HEK293 (cell line): ENCODE data around the gene MEFV.
A peak's percentile ranks its signal among the peaks of the same experiment; 100 is the strongest.

Experiments
- CTCF ChIA-PET: fragments of 350-600 bp; formaldehyde crosslinking; extraction: SDS; loops from one replicate; lab custom pipeline; 2021; ENCODE audit warnings: antibody characterized with exemption; lab: Yijun Ruan, JAX
- POLR2A ChIA-PET: fragments of 300-600 bp; formaldehyde crosslinking; extraction: SDS; loops from one replicate; lab custom pipeline; 2020; ENCODE audit warnings: antibody characterized with exemption, inconsistent platforms; lab: Yijun Ruan, JAX
- H3K27ac ChIP-seq: fragments of 200-500 bp; sonication (Bioruptor generic); 2 replicates; pipeline ENCODE4 v1.5.1; 2014; ENCODE audit warnings: low read depth, low read length, control low read depth, inconsistent platforms; ENCODE audit errors: extremely low read depth
- H3K36me3 ChIP-seq, 2 experiments: fragments of 200-500 bp in 1 of 2; sonication (Bioruptor generic) in 1 of 2; 1 replicate in 1 of 2; 2 replicates in 1 of 2; pipeline ENCODE4 v1.5.1; 2014 to 2017; ENCODE audit warnings: inconsistent platforms in 2 of 2, low read length in 2 of 2; ENCODE audit not compliant: control insufficient read depth in 2 of 2, insufficient read depth in 1 of 2
- H3K4me1 ChIP-seq: fragments of 200-500 bp; sonication (Bioruptor generic); 2 replicates; pipeline ENCODE4 v1.5.1; 2014; ENCODE audit warnings: mild to moderate bottlenecking, low read length, inconsistent platforms; ENCODE audit not compliant: control insufficient read depth, insufficient read depth
- H3K4me3 ChIP-seq: 2 replicates; pipeline ENCODE4 v1.5.1; 2011; ENCODE audit warnings: low read depth, mild to moderate bottlenecking, control low read depth, low read length, moderate library complexity
- H3K9me3 ChIP-seq: fragments of 200-500 bp; sonication (Bioruptor generic); 2 replicates; pipeline ENCODE4 v1.5.1; 2014; ENCODE audit warnings: low read depth, low read length, inconsistent platforms; ENCODE audit not compliant: control insufficient read depth, insufficient read depth
- GLI4 ChIP-seq: fragments of 450-650 bp; formaldehyde crosslinking; IDR thresholded peaks from 2 replicates; pipeline ENCODE4 v1.5.1; 2016; ENCODE audit warnings: missing biosample characterization, missing genetic modification characterization
- REPIN1 ChIP-seq: fragments of 450-650 bp; formaldehyde crosslinking; IDR thresholded peaks from 2 replicates; pipeline ENCODE4 v1.5.1; 2017; ENCODE audit warnings: missing biosample characterization, missing genetic modification characterization, low read depth
- SCRT1 ChIP-seq: fragments of 450-650 bp; formaldehyde crosslinking; IDR thresholded peaks from 2 replicates; pipeline ENCODE4 v1.5.1; 2016; ENCODE audit warnings: missing biosample characterization, missing genetic modification characterization, borderline replicate concordance
- SCRT2 ChIP-seq: fragments of 450-650 bp; formaldehyde crosslinking; IDR thresholded peaks from 2 replicates; pipeline ENCODE4 v1.5.1; 2016; ENCODE audit warnings: missing biosample characterization, missing genetic modification characterization
- SETDB1 ChIP-seq: IDR thresholded peaks from one replicate; pipeline ENCODE4 v1.6.1; 2017; ENCODE audit warnings: mild to moderate bottlenecking, low read length, moderate library complexity, mixed read lengths; ENCODE audit not compliant: insufficient read length
- SP3 ChIP-seq: fragments of 450-650 bp; formaldehyde crosslinking; IDR thresholded peaks from 2 replicates; pipeline ENCODE4 v1.5.1; 2016; ENCODE audit warnings: missing biosample characterization, missing genetic modification characterization
- ZBTB44 ChIP-seq: fragments of 450-650 bp; IDR thresholded peaks from 2 replicates; pipeline ENCODE4 v1.5.1; 2018; ENCODE audit warnings: missing biosample characterization, mild to moderate bottlenecking, missing genetic modification characterization
- ZNF138 ChIP-seq: fragments of 450-650 bp; formaldehyde crosslinking; IDR thresholded peaks from 2 replicates; pipeline ENCODE4 v1.5.1; 2016; ENCODE audit warnings: missing biosample characterization, missing genetic modification characterization, borderline replicate concordance
- ZNF18 ChIP-seq: fragments of 450-650 bp; formaldehyde crosslinking; IDR thresholded peaks from 2 replicates; pipeline ENCODE4 v1.5.1; 2016; ENCODE audit warnings: missing biosample characterization, missing genetic modification characterization
- ZNF274 ChIP-seq, 2 experiments: fragments of 200-500 bp in 1 of 2; fragments of 450-650 bp in 1 of 2; sonication (Bioruptor generic) in 1 of 2; formaldehyde crosslinking in 1 of 2; IDR thresholded peaks; 2 replicates each; pipeline versions ENCODE4 v1.5.1 to v1.6.1; 2014 to 2016; ENCODE audit warnings: borderline replicate concordance in 1 of 2, inconsistent platforms in 1 of 2, low read length in 1 of 2, missing biosample characterization in 1 of 2, missing genetic modification characterization in 1 of 2
- ZNF37A ChIP-seq: fragments of 450-650 bp; IDR thresholded peaks from 2 replicates; pipeline ENCODE4 v1.5.1; 2018; ENCODE audit warnings: missing biosample characterization, missing genetic modification characterization
- ZNF391 ChIP-seq: fragments of 450-650 bp; formaldehyde crosslinking; IDR thresholded peaks from 2 replicates; pipeline ENCODE4 v1.5.1; 2016; ENCODE audit warnings: low read depth, missing biosample characterization, missing genetic modification characterization, borderline replicate concordance
- ZNF529 ChIP-seq: fragments of 450-650 bp; formaldehyde crosslinking; IDR thresholded peaks from 2 replicates; pipeline ENCODE4 v1.5.1; 2017; ENCODE audit warnings: missing genetic modification characterization, missing biosample characterization; ENCODE audit not compliant: insufficient replicate concordance
- ZNF530 ChIP-seq: fragments of 450-650 bp; formaldehyde crosslinking; IDR thresholded peaks from 2 replicates; pipeline ENCODE4 v1.5.1; 2016; ENCODE audit warnings: low read depth, missing biosample characterization, missing genetic modification characterization
- ZNF561 ChIP-seq: fragments of 450-650 bp; IDR thresholded peaks from 2 replicates; pipeline ENCODE4 v1.5.1; 2018; ENCODE audit warnings: missing biosample characterization, missing genetic modification characterization, borderline replicate concordance
- ZNF585B ChIP-seq: fragments of 450-650 bp; formaldehyde crosslinking; IDR thresholded peaks from 2 replicates; pipeline ENCODE4 v1.5.1; 2016; ENCODE audit warnings: missing biosample characterization, missing genetic modification characterization
- ZNF596 ChIP-seq: fragments of 450-650 bp; IDR thresholded peaks from 2 replicates; pipeline ENCODE4 v1.5.0; 2018; ENCODE audit warnings: missing biosample characterization, mild to moderate bottlenecking, missing genetic modification characterization, moderate library complexity
- ZNF624 ChIP-seq: fragments of 450-650 bp; formaldehyde crosslinking; IDR thresholded peaks from 2 replicates; pipeline ENCODE4 v1.5.1; 2017; ENCODE audit warnings: missing biosample characterization, missing genetic modification characterization
- ZNF660 ChIP-seq: fragments of 450-650 bp; IDR thresholded peaks from 2 replicates; pipeline ENCODE4 v1.5.1; 2018; ENCODE audit warnings: missing biosample characterization, mild to moderate bottlenecking, missing genetic modification characterization
- ZNF692 ChIP-seq: fragments of 450-650 bp; formaldehyde crosslinking; IDR thresholded peaks from 2 replicates; pipeline ENCODE4 v1.5.1; 2016; ENCODE audit warnings: missing biosample characterization, missing genetic modification characterization
- ZNF830 ChIP-seq: fragments of 450-650 bp; IDR thresholded peaks from 2 replicates; pipeline ENCODE4 v1.5.0; 2018; ENCODE audit warnings: missing biosample characterization, missing genetic modification characterization, low read depth, mild to moderate bottlenecking, moderate library complexity

MEFV gene

GRCh38 chr16:3289998-3290673 lies 33.7 kb upstream of the MEFV start:
- H3K27ac ChIP-seq: no peak overlapping the region
- POLR2A ChIA-PET: no interaction called here
- no peaks in the 10 kb centered on the region for H3K4me1 ChIP-seq
- no peak overlapping the region for H3K4me3 ChIP-seq
- H3K9me3 ChIP-seq: no peaks in the 10 kb centered on the region
- peaks cover 3 to 87% of the 10 kb centered on the region in 2 experiments; a peak in 2 of 3 replicates for H3K36me3 ChIP-seq
- CTCF ChIA-PET: no interaction called here
- TF ChIP-seq ZNF830: no peak
- no peak for TF ChIP-seq ZNF692 (tag by site-specific recombination)
- no peak for TF ChIP-seq ZNF530 (tag by site-specific recombination)
- no peak for TF ChIP-seq ZNF138 (tag by site-specific recombination)
- no peak for TF ChIP-seq ZNF274 (IDR thresholded peaks at IDR 0.05; ENCODE audit: low read length)
- peak; percentile 95 for TF ChIP-seq ZNF274 (tag by site-specific recombination; IDR thresholded peaks at IDR 0.05; ENCODE audit: borderline replicate concordance)
- 0 out of 2 replicates have a peak, but pooled peaks have one; percentile 20 for TF ChIP-seq ZNF18
- TF ChIP-seq SETDB1: peak; percentile 98

- Histone ChIP-seq H3K4me1 (no peaks in the 10 kb centered on the region), H3K9me3 (no peaks in the 10 kb centered on the region), H3K36me3 (peaks cover 0 to 60% of the 10 kb centered on the region in 2 experiments; a peak in 2 of 3 replicates), H3K4me3 (peak overlapping the region; percentile 74), H3K27ac (no peak overlapping the region)
- peak; percentile 92 for TF ChIP-seq SCRT2 (tag by site-specific recombination)
- 0 out of 2 replicates have a peak, but pooled peaks have one; percentile 38 for TF ChIP-seq SCRT1 (tag by site-specific recombination)
- TF ChIP-seq ZBTB44 (tag by site-specific recombination): no peak
- TF ChIP-seq SP3 (tag by site-specific recombination): 0 out of 2 replicates have a peak, but pooled peaks have one; percentile 19
- ChIA-PET POLR2A (interaction anchor here (0.9 kb wide), 1 partner anchor 159 kb away, joined by 3 read pairs; no protein-coding TSS in a partner anchor), CTCF (interaction anchor here (5.6 kb wide), 1 partner anchor 18 kb away, joined by 35 read pairs; no protein-coding TSS in a partner anchor)
Measured at GRCh38 chr16:3285131-3285530, 28.7 kb upstream of the MEFV start.

GRCh38 chr16:3283543-3284447 lies 27.4 kb upstream of the MEFV start:
- Histone ChIP-seq H3K27ac (peak overlapping the region; percentile 94; the same call in 1 of the 2 replicates), H3K4me3 (peak overlapping the region; percentile 74), H3K36me3 (peaks cover 0 to 47% of the 10 kb centered on the region in 2 experiments; a peak in 2 of 3 replicates), H3K9me3 (no peaks in the 10 kb centered on the region), H3K4me1 (no peaks in the 10 kb centered on the region)
- ChIA-PET CTCF (interaction anchor here (0.6 to 5.6 kb wide), 3 partner anchors 13 to 100 kb away, joined by 3 to 35 read pairs (median 3); no protein-coding TSS in a partner anchor), POLR2A (interaction anchor here (0.7 to 3.0 kb wide), 17 partner anchors 14 to 173 kb away, joined by 3 to 21 read pairs (median 7); partner anchors contain the start of genes NAA60, TIGD7, ZNF174 and ZNF200)
- no peak for TF ChIP-seq REPIN1
- TF ChIP-seq ZNF37A (tag by site-specific recombination): 0 out of 2 replicates have a peak, but pooled peaks have one; percentile 20
- TF ChIP-seq ZNF391 (tag by site-specific recombination): peak; percentile 35; the same call in 1 of the 2 replicates
- TF ChIP-seq SCRT2 (tag by site-specific recombination): peak; percentile 98
- TF ChIP-seq ZNF660 (tag by site-specific recombination): peak; percentile 17; the same call in 1 of the 2 replicates
- TF ChIP-seq ZNF624 (tag by site-specific recombination): no peak
- no peak for TF ChIP-seq ZNF585B (tag by site-specific recombination)
- TF ChIP-seq ZNF561: peak; percentile 47; the same call in 1 of the 2 replicates
- TF ChIP-seq ZNF596 (tag by site-specific recombination): 0 out of 2 replicates have a peak, but pooled peaks have one; percentile 32
- no peak for TF ChIP-seq GLI4 (tag by site-specific recombination)
- no peak for TF ChIP-seq ZNF529 (tag by site-specific recombination)
